ENCODE results near the gene CDR2L.
"Not testable (repeated sequence)": the region's sequence is repeated elsewhere in the genome, so short reads cannot be mapped to it uniquely, and the experiment has no call there.

DNA sequence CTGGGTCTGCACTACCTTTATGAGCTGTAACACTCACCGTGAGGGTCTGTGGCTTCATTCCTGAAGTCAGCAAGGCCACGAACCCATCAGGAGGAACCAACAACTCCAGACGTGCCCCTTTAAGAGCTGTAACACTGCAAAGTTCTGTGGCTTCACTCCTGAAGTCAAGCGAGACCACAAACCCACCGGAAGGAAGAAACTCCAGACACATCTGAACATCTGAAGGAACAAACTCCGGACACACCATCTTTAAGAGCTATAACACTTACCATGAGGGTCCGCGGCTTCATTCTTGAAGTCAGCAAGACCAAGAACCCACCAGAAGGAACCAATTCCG lies 37.9 kb downstream of the CDR2L start:
- TF ChIP-seq, protein P1, sequence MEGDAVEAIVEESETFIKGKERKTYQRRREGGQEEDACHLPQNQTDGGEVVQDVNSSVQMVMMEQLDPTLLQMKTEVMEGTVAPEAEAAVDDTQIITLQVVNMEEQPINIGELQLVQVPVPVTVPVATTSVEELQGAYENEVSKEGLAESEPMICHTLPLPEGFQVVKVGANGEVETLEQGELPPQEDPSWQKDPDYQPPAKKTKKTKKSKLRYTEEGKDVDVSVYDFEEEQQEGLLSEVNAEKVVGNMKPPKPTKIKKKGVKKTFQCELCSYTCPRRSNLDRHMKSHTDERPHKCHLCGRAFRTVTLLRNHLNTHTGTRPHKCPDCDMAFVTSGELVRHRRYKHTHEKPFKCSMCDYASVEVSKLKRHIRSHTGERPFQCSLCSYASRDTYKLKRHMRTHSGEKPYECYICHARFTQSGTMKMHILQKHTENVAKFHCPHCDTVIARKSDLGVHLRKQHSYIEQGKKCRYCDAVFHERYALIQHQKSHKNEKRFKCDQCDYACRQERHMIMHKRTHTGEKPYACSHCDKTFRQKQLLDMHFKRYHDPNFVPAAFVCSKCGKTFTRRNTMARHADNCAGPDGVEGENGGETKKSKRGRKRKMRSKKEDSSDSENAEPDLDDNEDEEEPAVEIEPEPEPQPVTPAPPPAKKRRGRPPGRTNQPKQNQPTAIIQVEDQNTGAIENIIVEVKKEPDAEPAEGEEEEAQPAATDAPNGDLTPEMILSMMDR (IDR thresholded peaks at IDR 0.05; ENCODE audit: low read depth, low read length, poor library complexity, severe bottlenecking): not testable (repeated sequence)
- not testable (repeated sequence) for TF ChIP-seq EZH2phosphoT487 (IDR thresholded peaks at IDR 0.05; ENCODE audit: borderline replicate concordance, low read length)

All from DOHH2 (cell line).